Heart left ventricle (tissue), 13 donors: Measurements from ENCODE around the gene CALML6.

ENCODE experiments used
- POLR2A ChIP-seq, 2 donors: fragments of 450-650 bp; IDR thresholded peaks; one replicate each; pipeline ENCODE4 v1.6.1; 2017; ENCODE audit warnings: antibody characterized with exemption in 2 of 2, mild to moderate bottlenecking in 2 of 2, moderate library complexity in 2 of 2
- TF ChIP-seq, protein P1 (sequence below), 12 donors: fragments of 200-600 bp; sonication (generic) in 4 of 12; IDR thresholded peaks; one replicate each; pipeline versions ENCODE4 v1.5.0 to v1.8.0; 2018 to 2022; ENCODE audit warnings: antibody characterized with exemption in 12 of 12, mild to moderate bottlenecking in 5 of 12
- donor health status: ischemic (EF 13 %, LVEDD 7.1; RV severe dilation, severe dysfunction).
- donor health status: DM: no; HTN: yes; CAD: no.
- donor health status: DM: no; HTN: no; CAD: no.
- donor health status: ischemic (EF 25% LVEDD 6.9; RV normal size, moderate dysfunction).
- donor health status: ischemic (EF 25% LVEDD 5.7; RV mildly dilated, moderate dysfunction).
- donor health status: ischemic (EF 35%, LVEDD 5.7; RV mildly dilated, moderate dysfunction).
- donor health status: nonischemic (EF 11% LVEDD 7.7; RV severe dilation, severe dysfunction).
- donor health status: DM: yes; HTN: yes; CAD: no.
- donor health status: PGD.
- donor health status: ischemic (EF 29% LVEDD 5.4; RV normal size, mild dysfunction).
- donor health status: nonischemic (EF 23%, LVEDD 6.1; RV moderate dilation, normal function).

DNA sequence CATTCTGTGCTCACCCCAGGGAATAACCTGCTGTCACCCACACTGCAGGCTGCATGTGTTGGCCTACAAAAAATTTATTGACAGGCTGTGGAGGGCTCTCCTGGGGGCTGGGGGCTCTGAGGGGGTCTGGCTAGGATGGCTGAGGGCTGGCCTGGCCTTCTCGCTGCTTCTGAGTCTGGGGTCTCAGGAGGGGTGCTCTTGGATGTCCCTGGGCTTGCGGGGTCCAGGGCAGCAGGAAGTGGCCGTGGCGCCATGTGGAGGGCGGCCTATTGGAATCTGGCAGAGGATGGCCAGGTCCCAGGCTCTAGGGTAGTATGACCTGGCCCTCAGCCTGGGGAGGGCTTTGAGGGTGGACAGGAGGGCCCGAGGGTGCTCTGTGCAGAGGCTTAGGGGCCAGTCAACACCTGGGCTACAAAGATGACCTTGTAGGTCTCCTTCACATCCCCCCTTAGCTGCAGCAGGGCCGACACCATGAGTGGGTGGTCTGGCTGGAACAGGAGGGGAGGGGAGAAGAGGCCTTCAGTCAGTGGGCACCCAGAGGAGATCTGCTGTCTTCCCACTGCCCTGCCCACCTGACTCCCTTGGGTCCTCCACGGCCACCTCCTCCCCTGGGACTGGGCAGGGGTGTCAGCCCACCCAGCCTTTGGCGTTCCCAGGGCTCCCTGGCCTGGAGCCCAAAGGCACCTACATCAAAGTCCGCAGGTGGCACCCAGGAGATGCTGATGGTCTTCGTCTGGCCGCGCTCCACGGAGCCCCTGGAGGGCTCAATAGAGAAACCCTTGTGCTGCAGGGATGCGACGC is 7.0 kb downstream of the CALML6 start:
- no peak for TF ChIP-seq POLR2A (IDR thresholded peaks at IDR 0.05)
- TF ChIP-seq, protein P1, sequence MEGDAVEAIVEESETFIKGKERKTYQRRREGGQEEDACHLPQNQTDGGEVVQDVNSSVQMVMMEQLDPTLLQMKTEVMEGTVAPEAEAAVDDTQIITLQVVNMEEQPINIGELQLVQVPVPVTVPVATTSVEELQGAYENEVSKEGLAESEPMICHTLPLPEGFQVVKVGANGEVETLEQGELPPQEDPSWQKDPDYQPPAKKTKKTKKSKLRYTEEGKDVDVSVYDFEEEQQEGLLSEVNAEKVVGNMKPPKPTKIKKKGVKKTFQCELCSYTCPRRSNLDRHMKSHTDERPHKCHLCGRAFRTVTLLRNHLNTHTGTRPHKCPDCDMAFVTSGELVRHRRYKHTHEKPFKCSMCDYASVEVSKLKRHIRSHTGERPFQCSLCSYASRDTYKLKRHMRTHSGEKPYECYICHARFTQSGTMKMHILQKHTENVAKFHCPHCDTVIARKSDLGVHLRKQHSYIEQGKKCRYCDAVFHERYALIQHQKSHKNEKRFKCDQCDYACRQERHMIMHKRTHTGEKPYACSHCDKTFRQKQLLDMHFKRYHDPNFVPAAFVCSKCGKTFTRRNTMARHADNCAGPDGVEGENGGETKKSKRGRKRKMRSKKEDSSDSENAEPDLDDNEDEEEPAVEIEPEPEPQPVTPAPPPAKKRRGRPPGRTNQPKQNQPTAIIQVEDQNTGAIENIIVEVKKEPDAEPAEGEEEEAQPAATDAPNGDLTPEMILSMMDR (IDR thresholded peaks at IDR 0.05): no peak
